Hepatocyte (in vitro differentiated cells): ENCODE data around the gene GATA2. TPM values are rescaled to one million over a fixed set of nuclear protein-coding genes. Genes with fewer than 3 reads are reported as not detected.

Source experiments
- DNase-seq: peaks from one replicate; pipeline ENCODE4 v3.0.0-alpha.2; 2016; ENCODE audit warnings: low spot score
- H2AFZ ChIP-seq: fragments of 200-600 bp; sonication (generic); 2 replicates; pipeline ENCODE4 v1.6.0; 2016; ENCODE audit warnings: antibody characterized with exemption, mild to moderate bottlenecking
- H3K27ac ChIP-seq: fragments of 200-600 bp; sonication (generic); 2 replicates; pipeline ENCODE4 v1.5.1; 2016; ENCODE audit warnings: mild to moderate bottlenecking
- H3K27me3 ChIP-seq: fragments of 200-600 bp; sonication (generic); 2 replicates; pipeline ENCODE4 v1.6.1; 2016
- H3K36me3 ChIP-seq: fragments of 200-600 bp; sonication (generic); replicated peaks from 2 replicates; pipeline ENCODE4 v1.5.1; 2016; ENCODE audit warnings: low read depth; ENCODE audit not compliant: insufficient read depth
- H3K4me1 ChIP-seq: fragments of 200-600 bp; sonication (generic); 2 replicates; pipeline ENCODE4 v1.5.1; 2016; ENCODE audit warnings: mild to moderate bottlenecking, moderate library complexity; ENCODE audit not compliant: insufficient read depth
- H3K4me2 ChIP-seq: fragments of 200-600 bp; sonication (generic); 2 replicates; pipeline ENCODE4 v1.6.0; 2016
- H3K4me3 ChIP-seq: fragments of 200-600 bp; sonication (generic); 2 replicates; pipeline ENCODE4 v1.5.1; 2016; ENCODE audit warnings: mild to moderate bottlenecking
- H3K79me2 ChIP-seq: fragments of 200-600 bp; sonication (generic); 2 replicates; pipeline ENCODE4 v1.6.0; 2017; ENCODE audit warnings: mild to moderate bottlenecking
- H3K9me2 ChIP-seq: fragments of 200-600 bp; sonication (generic); replicated peaks from 2 replicates; pipeline ENCODE4 v1.6.0; 2017; ENCODE audit warnings: mild to moderate bottlenecking; ENCODE audit not compliant: insufficient read depth
- H3K9me3 ChIP-seq: fragments of 200-600 bp; sonication (generic); 2 replicates; pipeline ENCODE4 v1.5.1; 2016; ENCODE audit warnings: low read depth, mild to moderate bottlenecking
- H4K20me1 ChIP-seq: fragments of 200-600 bp; sonication (generic); 2 replicates; pipeline ENCODE4 v1.6.0; 2016; ENCODE audit warnings: mild to moderate bottlenecking; ENCODE audit not compliant: insufficient read depth, poor library complexity, severe bottlenecking
- EZH2 ChIP-seq: fragments of 200-600 bp; sonication (generic); IDR thresholded peaks from 2 replicates; pipeline ENCODE4 v1.6.1; 2016; ENCODE audit warnings: antibody characterized with exemption, mild to moderate bottlenecking, borderline replicate concordance
- EZH2phosphoT487 ChIP-seq: fragments of 200-600 bp; sonication (generic); IDR thresholded peaks from one replicate; pipeline ENCODE4 v1.6.1; 2018; ENCODE audit warnings: antibody characterized with exemption, mild to moderate bottlenecking, low read depth, moderate library complexity; ENCODE audit not compliant: unreplicated experiment, severe bottlenecking
- WGBS: methylation state at CpG from one replicate; pipeline ENCODE4 v1.1.6; 2016; ENCODE audit warnings: low lambda C conversion rate; ENCODE audit errors: missing lambda C conversion rate; 5-methylcytosine and 5-hydroxymethylcytosine counted together
- polyA plus RNA-seq: library from polyadenylated mRNA; unstranded; fragments of >200 nt; fragmentation: Nextera tagmentation; extraction: Ambion mirVana; gene quantifications from 2 replicates; pipeline ENCODE4 v1.2.1, GENCODE V29; 2016
- total RNA-seq: library from RNA; depleted of rRNA; stranded (reverse); fragments of >200 nt; gene quantifications from 2 replicates; pipeline ENCODE4 v1.2.3, GENCODE V29; 2014
- TF ChIP-seq, protein P1 (sequence below): fragments of 200-600 bp; sonication (generic); IDR thresholded peaks from 2 replicates; pipeline ENCODE4 v1.5.1; 2016; ENCODE audit warnings: antibody characterized with exemption, mild to moderate bottlenecking; ENCODE audit not compliant: poor library complexity

GATA2 gene
- total and polyA plus RNA-seq, 2 experiments from 2014 or later = 2.4 to 2.6 TPM

DNA sequence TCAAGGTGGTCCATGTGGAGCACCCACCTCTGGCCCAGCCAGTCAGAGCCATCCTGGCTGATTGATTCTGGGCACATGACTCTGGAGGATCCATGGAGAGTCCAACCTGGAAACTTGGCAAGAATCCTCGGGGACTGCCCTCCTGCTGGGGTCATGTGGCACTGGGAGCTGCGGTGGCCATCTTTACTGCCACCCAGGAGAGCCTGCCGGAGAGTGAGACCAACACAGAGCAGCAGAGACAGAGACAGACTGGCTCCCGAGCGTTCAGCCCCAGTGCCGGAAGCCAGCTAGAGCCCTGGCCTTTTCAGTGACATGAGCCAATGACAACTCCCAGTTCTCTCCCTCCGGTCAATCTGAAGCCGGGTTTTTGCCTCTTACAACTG, 11.5 kb upstream of the GATA2 start:
- Histone ChIP-seq H3K4me3 (no peak overlapping the region), H4K20me1 (no peaks in the 10 kb centered on the region), H3K27ac (no peak overlapping the region), H3K27me3 (peaks cover 20% of the 10 kb centered on the region), H3K9me3 (no peaks in the 10 kb centered on the region), H3K4me1 (no peaks in the 10 kb centered on the region), H2AFZ (no peak overlapping the region), H3K4me2 (no peak overlapping the region), H3K36me3 (no peaks in the 10 kb centered on the region), H3K9me2 (no peaks in the 10 kb centered on the region), H3K79me2 (no peaks in the 10 kb centered on the region)
- WGBS = 97% methylated on average over 8 of the region's 8 CpGs
- DNase-seq = no peak
- TF ChIP-seq EZH2phosphoT487 = no peak
- TF ChIP-seq, protein P1, sequence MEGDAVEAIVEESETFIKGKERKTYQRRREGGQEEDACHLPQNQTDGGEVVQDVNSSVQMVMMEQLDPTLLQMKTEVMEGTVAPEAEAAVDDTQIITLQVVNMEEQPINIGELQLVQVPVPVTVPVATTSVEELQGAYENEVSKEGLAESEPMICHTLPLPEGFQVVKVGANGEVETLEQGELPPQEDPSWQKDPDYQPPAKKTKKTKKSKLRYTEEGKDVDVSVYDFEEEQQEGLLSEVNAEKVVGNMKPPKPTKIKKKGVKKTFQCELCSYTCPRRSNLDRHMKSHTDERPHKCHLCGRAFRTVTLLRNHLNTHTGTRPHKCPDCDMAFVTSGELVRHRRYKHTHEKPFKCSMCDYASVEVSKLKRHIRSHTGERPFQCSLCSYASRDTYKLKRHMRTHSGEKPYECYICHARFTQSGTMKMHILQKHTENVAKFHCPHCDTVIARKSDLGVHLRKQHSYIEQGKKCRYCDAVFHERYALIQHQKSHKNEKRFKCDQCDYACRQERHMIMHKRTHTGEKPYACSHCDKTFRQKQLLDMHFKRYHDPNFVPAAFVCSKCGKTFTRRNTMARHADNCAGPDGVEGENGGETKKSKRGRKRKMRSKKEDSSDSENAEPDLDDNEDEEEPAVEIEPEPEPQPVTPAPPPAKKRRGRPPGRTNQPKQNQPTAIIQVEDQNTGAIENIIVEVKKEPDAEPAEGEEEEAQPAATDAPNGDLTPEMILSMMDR = no peak
- no peak for TF ChIP-seq EZH2

DNA sequence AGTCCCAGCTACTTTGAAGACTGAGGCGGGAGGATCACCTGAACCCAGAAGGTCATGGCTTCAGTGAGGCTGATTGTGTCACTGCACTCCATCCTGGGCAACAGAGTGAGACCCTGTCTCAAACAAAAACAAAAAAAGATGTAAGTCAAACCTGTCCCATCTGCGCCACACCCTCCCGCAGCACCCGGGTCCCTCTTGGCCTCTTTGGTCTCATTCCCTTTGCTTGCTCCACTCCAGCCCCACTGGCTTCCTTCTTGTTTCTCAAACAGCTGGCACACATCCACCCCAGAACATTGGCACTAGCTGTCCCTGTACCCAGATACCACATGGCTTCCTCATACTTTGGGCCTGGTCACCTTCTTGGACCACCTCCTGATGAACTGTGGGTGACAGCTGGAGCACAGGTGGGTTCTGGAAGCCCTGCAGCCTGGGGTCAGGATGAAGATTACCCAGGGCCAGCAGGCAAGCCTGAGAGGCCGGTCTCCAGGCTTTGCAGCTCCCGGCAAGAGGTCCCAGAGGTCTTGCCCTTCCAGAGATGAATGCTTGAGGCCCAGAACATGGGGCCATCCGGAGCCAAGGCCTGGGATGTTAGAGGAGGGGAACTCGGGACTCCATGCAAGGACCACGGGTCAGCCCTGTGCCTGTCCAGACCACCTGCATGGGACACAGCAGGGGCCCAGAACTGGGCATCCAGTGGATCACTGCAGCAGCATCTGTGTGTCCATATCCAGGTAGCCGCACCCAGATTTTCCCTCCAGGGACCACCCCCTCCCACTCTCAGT, 10.9 kb upstream of the GATA2 start:
- Histone ChIP-seq H3K36me3 (no peaks in the 10 kb centered on the region), H4K20me1 (no peaks in the 10 kb centered on the region), H3K9me3 (no peaks in the 10 kb centered on the region), H3K27me3 (peaks cover 25% of the 10 kb centered on the region), H3K4me2 (no peak overlapping the region), H3K79me2 (no peaks in the 10 kb centered on the region), H3K4me3 (no peak overlapping the region), H3K27ac (no peak overlapping the region), H3K9me2 (no peaks in the 10 kb centered on the region), H3K4me1 (no peaks in the 10 kb centered on the region), H2AFZ (no peak overlapping the region)
- 92% methylated on average over 10 of the region's 10 CpGs for WGBS
- DNase-seq = no peak
- TF ChIP-seq EZH2 (no peak), EZH2phosphoT487 (no peak)
- TF ChIP-seq, protein P1 = no peak

DNA sequence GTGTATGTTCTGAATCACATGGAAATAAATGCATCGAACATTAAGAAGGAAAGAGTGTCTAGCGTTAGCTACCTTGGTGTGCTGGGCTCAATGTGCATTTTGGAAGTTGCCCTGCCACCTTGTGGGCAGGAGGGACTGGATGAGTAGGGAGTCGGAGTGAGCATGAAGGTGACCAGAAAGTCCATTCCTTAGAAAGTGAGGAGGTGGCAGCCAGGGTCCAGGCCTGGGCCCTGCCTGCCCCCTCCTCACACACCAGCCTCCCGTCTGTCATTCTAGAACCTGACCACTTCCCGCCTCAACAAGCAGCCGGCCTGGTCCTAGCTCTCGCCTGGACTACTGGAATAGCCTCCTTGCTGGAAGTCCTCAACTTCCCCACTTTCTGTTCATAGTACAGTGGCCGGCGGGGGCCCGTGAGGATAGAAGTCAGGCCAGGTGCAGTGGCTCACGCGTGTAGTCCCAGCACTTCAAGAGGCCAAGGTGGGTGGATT, 10.2 kb upstream of the GATA2 start:
- H4K20me1 ChIP-seq = no peaks in the 10 kb centered on the region
- no peak overlapping the region for H3K4me2 ChIP-seq
- no peaks in the 10 kb centered on the region for H3K9me3 ChIP-seq
- no peaks in the 10 kb centered on the region for H3K36me3 ChIP-seq
- H3K27ac ChIP-seq = no peak overlapping the region
- no peak overlapping the region for H3K4me3 ChIP-seq
- no peak for DNase-seq
- peaks cover 27% of the 10 kb centered on the region for H3K27me3 ChIP-seq
- no peaks in the 10 kb centered on the region for H3K9me2 ChIP-seq
- TF ChIP-seq EZH2phosphoT487 = no peak
- TF ChIP-seq, protein P1 = no peak
- no peak for TF ChIP-seq EZH2
- 84% methylated on average over 12 of the region's 12 CpGs for WGBS
- H3K4me1 ChIP-seq = no peaks in the 10 kb centered on the region
- no peak overlapping the region for H2AFZ ChIP-seq
- no peaks in the 10 kb centered on the region for H3K79me2 ChIP-seq
